NCI-H1048 (cell line): ENCODE results near the gene GPR26.
"Not testable (repeated sequence)": the region's sequence is repeated elsewhere in the genome, so short reads cannot be mapped to it uniquely, and the experiment has no call there.

Experiments used
- DNase-seq: peaks from one replicate; lab custom pipeline; 2025; lab: John Stamatoyannopoulos, UW

GPR26 gene

DNA sequence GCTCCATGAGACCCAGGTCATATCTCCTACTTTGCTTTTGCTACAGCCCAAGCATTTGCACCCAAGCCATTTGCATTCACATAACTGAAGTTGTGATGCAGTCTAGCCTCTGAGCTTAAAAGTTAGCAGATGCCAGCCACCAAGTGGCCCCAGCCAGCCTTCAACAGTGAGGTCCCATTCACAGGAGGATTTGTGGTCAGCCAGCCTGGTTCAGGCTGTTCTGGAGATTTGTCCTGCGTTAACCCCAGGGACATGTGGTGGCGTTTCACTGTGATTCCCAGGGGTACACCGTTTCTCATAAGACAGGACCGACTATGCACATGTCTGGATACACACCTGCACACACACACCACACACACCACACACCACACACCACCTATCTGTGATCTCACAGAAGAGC is 51.2 kb downstream of the GPR26 start:
- no peak for DNase-seq

DNA sequence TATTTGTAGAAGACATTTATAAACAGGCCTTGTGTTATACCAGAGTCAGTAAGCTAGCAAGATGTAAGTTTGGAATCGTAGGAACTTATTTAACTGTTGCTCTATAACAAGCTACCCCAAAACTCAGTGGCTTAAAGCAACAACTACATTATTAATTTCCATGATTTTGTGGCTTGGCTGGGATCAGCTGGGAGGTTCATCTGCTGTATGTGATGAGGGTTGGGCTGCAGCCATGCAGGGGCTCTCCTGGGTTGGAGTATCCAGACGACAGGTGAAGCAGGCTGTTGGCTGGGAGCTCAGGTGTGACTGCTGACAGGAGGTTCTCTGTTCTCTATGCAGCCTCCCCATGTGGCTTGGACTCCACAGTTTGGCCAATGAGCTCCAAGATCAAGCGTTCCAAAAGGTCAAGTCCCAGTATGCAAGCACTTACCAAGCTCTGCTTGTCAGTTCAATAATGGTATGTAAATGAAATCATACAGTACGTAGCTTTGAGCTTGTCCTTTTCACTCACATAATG is 52.4 kb downstream of the GPR26 start:
- DNase-seq: no peak

DNA sequence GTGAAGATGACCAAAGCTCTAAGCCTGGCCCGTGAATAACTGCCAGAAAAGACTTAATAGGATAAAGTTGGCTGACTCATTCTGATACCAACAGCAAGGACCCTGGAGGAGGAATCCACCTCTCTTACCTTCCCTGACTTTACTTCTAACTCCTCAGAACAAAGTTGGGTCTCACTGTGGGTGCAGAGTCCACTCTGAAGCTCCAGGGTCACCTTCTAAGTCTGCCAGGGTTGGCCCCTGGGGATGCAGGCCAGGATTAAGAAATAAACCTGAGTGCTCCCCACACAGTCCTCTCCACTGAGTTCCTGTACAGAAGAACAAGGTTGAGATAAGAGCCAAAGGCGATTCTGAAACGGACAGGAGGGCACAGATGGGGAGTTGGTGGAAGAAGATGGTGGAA is 54.4 kb downstream of the GPR26 start:
- no peak for DNase-seq

DNA sequence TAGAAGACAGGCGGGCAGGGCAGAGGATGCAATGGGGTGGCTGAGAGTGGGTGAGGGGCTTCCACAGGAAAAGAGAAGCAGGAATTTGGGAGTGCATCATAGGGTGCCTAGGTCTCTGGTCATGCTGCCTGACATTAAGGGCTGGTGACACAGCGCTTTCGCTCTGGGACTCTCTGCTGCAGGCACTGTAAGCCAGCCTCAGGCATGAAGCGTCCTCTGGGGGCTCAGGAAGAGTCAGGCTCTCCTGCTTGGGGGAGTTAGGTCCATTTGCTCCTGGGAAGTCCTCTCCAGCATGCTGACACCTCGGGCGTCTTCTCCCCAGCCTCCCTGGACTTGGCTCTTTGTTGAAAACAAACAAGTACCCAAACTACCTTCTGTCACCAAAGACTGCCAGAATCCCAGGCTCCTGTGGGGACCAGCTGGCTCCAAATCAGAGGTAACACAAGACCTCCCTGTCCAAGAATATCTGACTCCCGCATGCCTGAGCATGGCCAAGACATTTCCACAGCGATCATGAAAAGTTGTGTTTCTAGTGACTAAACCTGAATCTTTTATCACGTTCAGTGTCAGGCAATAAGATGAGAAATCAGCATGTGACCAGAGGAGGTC is 55.4 kb downstream of the GPR26 start:
- no peak for DNase-seq

DNA sequence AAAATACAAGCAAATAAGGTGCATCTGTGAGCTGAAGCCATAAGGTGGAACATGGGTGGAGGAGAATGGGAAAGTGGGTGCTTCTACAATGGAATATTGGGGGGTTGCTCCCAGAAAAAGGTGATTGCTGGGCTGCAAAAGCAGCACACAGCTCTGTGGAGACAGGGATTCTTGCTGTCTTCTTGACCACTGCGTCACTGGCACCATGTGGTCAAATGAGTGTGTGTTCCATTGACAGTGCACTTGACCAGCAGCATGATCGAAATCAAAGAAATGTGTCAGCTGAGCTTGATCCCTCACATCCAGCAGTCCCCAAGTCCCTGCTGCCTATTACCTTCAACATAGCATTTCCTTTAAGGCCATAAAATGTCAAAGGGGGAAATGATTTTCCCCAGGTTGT is 56.2 kb downstream of the GPR26 start:
- DNase-seq: no peak

DNA sequence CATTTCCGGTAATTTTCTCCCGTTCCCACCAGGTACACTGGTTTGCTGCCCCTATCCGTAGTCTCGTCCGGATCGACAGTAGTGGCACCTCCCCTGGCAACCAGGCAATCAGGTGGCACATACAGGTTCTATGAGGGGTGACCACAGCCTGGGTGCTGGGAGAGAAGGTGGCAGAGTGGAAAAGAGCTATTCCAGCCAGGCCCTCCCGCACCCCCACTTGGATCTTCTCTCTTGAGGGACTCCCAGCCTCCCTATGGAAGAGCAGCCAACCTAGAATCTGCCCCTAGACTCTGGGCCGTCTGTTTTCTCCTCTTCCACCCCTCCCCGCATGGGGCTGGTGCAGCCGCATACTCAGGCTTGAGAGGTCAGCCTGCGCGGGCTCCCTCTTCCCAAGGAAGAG is 58.6 kb downstream of the GPR26 start:
- DNase-seq: no peak

DNA sequence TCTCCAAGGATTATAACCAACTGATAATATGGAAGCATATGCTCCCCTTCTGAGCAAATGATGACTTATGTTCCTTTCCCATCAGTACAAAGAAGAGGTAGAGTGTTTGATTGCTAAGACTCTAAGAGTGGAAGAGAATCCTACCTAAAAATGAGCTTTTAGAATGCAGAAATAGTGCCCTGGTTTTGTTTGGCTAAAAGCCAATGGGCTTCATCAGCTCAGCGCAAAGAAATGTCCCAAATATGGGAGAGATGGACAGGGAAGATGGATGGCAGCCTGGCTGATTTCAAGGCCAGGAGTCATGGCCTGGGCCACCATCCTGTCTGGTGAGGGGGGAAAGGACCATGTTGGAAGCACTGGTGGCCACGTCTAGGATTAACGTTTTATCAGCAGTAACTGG is 60.2 kb downstream of the GPR26 start:
- DNase-seq: no peak

DNA sequence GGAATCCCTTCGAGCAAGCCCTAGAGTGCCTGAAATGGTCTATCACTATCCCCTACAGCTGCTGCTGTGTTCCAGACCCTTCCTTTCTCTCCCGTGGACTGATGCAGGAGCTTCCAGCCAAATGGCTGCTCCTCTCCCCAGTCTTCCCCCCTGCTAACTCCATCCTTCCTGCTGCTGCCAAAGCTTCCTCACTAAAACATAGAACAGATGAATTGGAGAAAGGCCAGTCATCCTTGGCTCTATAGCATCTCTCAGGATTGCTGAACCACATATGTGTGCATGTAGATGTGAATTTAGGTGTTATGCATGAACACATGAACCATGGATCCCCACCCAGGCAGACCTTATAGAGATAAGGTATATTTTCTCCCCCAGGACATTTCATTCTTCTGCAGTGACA is 60.7 kb downstream of the GPR26 start:
- DNase-seq: no peak

DNA sequence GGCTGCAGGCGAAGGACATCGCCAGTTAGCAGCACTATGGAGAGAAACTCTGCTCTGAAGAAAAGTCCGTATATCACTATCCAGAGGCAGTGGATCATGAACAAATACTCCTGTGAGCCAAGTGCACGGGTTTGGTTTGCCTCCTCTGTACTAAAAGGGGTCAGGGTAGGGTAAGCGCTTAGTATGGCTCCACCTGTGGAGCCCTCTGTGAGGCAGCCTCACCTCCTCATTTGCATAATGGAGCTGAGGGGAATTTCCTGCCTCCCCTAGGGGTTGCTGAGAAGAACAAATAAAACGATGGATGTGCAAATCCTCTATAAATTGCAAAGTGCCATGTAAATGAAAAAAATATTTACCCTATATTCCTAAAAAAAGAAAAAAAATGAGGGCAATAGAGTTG is 63.4 kb downstream of the GPR26 start:
- DNase-seq: no peak

DNA sequence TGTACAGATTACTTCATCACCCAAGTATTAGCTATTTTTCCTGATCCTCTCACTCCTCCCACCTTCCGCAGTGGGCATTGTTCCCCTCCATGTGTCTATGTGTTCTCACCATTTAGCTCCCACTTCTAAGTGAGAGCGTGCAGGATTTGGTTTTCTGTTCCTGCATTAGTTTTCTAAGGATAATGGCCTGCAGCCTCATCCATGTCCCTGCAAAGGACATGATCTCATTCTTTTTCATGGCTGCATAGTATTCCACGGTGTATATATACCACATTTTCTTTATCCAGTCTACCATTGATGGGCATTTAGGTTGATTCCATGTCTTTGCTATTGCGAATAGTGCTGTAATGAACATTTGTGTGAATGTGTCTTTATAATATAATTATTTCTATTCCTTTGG is 70.8 kb downstream of the GPR26 start:
- not testable (repeated sequence) for DNase-seq

DNA sequence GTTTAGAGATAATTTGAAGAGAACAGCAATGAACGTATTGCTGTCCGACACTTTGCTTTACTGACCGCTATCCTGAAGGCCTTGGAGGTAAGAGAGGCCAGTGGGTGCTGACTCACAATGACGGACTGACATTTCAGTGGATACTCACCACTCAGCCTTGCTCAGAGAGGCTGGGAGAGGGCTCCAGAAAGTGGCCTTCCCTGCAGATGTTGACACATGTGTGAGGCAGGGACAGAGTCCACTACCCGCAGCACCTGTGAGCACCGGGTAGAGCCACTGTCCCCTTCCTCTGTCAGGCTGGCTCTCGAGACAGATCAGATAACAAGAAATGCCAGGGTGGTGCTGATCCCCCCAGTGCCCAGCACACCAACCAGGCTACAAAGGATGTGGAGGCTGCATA is 75.0 kb downstream of the GPR26 start:
- DNase-seq: no peak

DNA sequence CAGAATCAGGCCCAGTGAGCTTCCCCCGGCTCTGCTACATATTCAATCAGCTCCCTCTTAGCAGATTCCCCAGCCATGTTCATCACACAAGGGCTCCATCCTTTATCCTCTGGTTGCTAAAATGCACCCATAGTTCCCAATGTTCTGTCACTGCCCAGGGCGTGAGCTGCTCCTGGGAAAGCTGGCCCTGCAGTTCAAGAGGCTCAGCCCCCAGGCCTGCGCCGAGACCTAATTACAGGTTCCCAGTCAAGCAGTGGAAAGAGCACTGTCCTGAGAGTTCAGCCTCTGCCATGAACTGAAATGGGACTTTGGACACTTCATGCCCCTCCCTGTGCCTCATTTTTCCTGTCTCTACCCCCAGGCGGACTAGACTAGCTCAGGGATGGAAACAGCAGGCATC is 75.6 kb downstream of the GPR26 start:
- DNase-seq: no peak

DNA sequence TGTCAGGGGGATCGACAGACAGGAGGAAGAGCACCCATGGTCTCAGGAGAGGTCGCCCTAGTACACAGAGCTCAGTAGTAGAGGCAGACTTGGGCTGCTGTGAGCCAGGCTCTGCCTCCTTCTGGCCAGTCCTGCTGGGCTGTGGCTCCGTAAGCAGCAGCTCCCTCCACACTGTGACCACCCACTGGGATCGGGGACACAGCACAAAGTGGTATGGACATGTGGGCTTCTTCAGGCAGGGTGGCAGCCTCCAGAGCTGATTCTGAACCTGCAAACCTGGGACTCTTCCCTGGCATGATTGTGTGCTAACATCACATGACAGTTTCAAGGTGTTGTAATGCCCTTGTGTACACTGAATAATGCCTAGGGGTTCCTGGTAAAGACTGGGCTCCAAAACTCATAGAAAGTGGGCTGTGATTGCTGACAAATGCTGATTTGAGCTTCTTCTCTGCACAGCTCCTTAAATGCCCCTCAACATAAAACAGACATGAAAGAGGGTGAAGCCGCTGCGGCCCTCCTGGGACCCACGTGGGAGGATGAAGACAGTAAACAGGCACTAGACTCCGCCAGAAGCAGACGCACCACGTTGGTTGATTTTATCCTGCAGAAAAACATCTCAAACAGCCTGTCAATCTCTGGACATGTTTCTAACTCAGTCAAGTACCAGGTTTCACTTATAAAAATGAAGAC is 76.7 kb downstream of the GPR26 start:
- no peak for DNase-seq

DNA sequence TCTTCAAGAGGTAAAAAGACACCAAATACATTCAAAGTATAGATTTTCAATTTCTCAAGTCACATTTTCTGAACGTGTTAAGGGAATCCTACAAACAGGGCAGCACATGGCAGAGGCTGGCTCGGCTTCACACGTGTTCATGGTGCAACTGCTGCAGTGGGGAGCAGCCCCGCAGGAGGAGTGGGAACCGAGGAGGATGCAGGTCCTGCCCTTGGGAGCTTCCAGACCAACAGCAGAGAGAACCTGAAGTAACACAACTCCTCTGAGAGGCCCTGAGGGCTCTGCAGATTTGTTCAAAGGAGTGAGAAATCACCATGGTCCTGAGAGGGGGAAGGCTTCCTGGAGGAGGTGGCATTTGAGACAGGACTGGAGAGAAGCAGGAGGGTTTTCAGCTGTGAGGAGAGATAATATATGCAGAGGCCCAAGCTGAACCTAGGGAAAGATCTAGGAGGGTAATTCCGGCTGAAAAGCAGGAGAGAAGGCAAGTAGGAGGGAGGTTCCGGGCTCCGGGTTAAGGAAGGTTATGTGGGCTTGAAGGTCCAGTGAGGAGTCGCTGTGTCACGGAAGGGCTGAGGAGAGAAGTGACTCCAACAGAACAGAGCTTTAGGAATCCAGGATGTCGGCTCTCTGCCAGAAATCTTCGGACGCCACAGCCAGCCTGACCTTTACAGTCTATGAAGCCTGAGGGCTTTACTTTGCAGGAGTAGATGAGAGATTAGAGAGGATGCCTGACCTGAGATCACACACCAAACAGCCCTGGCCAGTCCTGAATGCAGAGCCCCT is 77.5 kb downstream of the GPR26 start:
- no peak for DNase-seq

DNA sequence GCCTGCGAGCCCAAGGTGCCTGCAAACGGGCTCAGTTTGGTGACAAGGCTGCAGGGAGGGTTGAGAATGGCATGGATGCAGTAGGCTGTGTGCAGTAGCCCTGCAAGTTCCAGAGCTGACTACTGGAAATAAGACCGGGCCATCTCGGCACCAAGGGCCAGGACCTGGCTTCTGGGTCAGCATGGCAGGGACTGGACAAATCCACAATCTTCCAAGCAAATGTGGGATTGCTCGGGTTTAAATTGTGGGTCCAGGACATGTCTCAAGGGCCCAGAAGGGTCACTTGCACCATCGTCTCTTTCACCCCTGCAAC is 78.0 kb downstream of the GPR26 start:
- DNase-seq: no peak
